Measurements from ENCODE around the gene MRPL34.

Gene MRPL34

DNA sequence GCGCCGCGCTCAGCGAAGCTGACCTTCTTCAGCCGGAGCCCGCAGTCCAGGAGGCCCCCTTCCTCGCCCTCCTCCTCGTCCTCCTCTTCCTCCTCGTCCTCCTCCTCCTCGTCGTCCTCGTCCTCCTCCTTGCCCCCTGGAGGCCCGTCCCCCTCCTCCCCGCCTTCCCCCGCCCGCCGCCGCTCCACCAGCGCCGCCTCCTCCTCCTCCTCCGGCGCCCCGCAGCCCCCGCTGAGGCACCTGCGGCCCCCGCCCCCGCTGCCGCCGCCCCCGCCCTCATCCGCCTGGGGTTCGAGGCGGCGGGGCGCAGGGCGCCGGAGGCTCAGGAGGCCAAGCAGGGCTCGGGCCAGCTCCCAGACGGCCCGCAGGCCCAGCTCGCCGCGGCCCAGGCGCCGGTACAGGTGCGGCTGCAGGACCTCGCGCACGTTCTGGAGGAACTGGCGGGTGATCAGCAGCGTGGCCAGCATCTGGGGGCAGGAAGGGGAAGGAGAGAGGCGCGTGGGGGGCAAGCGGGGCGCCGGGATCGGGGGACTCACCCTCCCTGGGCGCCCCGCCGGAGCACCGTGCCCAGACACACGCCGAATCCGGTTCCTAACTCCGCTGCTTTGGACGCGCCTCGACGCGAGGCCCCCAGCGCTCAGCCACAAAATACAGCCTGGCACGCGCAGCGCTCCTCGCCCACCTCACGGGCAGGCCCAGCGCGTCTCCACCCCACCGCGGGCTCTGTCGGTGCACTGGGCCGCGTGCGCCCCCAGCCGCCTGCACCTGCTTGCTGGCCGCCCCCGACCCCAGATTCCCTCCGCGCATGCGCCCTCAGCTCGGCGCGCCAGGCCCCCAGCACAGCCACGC lies 23.1 kb downstream of the MRPL34 start:
- no peak for DNase-seq (ENCODE audit: low read depth in 2 of 2)

DNA sequence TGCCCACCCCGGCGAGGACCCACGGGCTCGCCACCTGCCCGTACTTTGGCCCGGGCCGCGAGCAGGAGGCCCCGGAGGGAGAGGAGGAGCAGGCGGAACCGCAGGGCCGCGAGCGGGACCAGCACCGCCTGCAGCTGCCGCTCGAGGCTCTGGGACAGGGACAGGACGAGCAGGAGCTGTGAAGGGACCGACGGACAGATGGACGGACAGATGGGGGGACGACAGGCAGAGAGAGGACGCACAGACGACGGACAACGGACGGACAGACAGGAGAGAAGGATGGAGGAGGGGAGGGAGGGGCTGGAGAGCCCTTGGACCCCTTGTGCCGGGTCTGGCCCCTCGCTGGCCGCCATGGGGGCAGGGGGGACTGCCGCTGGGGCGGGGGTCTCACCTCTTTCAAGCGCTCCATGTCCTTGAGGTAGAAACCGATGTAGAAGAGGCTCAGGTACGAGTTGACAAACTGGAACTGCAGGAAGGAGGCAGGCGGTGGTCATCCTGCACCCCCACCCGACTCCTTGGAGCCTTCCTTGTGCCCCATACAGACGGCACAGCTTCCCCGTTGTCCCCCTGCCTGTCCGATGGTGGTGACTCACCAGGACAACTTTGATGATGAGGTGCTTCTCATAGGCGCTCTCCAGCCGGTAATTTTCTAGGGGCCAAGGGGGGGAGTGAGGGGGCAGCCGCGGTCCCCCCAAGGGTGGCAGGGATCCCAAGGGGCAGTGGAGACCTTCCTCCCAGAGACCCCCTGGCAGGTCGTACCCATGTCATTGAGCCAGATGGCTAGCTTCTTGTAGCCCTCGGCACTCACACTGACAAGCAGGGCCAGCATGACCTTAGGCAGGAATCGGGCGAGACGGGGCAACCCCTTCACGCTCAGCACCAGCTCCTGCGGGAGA lies 23.9 kb downstream of the MRPL34 start:
- no peak for DNase-seq (ENCODE audit: low read depth in 2 of 2)

DNA sequence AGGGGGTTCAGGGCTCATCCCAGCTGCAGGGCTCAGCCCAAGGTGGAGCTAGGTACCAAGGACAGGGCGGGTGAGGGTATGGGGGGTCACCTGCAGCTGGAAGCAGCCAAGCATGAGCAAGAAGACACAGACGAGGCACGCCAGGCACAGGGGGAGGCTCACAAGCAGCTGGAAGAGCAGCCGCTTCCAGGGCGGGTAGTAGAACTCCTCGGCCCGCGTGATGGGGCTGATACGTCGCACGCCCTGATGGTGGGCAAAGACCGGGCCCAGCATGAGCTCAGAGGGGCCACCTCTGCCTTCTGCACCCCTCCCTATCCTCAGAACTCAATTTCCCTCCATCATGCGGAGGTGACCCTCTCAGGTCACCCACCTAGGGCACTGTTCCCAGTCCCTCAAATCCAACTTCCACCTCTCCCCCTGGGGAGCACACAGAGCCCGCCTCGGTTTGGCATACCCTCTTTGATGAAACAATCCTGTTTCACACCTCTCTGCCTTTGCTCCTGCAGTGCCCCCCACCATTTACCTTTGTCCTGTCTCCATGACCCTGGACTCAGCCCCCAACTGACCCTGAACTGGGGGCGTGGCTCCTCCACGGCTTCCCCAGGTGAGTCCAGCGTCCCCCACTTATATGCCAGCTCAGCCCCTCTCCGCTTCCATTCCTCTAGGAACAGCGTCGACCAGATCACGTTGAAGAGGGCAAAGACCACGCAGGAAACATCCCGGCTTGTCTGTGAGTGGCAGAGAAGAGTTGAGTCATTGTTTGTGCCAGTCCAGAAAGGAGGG lies 24.8 kb downstream of the MRPL34 start:
- no peak for DNase-seq (ENCODE audit: low read depth in 2 of 2)

DNA sequence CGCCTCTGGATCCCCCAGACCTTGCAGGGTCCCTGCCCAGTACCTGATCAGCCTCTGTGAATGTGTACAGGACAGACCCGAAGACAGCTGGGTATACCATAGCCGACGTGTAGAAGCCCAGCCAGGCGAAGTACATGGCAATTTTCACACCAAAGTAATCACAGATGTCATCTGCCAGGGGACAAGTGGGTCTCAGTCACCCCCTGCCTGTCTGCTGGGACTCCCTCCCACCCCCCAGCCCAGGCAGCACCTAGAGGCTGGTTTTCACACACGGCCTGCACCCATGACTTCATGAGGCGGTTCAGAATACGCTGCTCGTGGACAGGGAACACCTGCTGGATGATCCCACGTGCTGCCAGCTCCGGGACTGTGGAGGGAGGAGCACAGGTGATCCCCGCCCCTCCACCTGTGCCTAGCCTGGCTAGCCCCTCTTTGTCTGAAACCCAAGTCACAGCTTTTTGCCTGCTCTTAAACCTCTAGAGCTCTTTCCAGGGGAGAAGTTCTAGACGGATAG lies 25.4 kb downstream of the MRPL34 start:
- DNase-seq (ENCODE audit: low read depth in 2 of 2) = no peak

DNA sequence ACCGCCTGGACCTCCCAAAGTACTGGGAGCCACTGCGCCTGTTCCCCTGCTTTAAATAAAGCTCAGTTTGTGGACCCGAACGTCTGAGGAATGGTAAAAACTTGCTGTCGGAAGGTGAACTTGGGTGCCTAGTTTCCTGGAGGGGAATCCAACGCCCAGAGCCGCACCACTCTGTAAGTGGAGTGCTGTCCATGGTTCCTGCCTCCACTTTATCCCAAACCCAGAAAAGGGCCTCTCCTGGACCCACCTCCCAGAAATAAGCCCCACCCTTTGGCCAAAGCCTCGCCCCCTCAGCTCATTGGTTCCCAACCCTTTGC lies 26.6 kb downstream of the MRPL34 start:
- DNase-seq (ENCODE audit: low read depth in 2 of 2) = no peak

DNA sequence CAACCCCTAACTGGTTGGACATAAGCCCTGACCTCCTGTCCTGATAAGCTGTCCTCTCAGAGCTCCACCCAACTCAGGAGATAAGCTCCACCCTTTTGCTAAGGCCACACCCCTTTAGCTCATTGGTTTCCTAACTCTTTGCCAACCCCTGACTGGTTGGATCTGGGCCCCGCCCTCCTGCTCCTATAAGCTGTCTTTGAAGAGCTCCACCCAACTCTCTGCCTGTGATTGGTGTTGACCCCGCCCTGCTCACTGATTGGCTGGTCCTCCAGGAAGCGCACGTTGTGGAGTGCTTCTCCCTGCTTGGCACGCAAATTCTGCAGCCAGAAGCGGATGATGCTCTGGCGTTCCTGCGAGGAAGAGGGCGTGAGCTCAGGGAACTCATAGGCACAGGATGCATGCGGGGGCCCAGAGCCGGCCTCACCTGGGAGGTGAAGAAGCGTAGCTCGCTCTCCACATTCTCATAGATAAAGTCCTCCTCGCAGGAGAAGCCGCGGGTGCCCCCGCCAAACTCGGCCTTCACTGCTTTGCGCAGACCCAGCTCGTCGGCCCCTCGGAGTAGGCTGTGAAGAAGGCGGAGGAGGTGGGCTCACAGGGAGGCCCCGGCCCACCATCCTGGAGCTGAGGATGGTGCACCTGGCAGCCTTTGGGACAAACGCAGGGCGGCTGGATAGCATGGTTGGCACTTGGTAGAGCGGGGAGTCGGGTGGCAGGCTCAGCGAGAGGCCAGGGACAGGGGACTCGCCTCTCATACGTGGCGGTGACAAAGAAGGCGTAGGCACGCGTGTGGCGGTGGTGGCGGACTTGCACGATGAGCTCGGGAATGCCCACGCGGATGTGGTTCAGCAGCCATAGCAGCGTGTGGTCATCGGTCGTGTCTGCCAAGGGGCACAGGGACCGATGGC lies 27.3 kb downstream of the MRPL34 start:
- no peak for DNase-seq (ENCODE audit: low read depth in 2 of 2)

DNA sequence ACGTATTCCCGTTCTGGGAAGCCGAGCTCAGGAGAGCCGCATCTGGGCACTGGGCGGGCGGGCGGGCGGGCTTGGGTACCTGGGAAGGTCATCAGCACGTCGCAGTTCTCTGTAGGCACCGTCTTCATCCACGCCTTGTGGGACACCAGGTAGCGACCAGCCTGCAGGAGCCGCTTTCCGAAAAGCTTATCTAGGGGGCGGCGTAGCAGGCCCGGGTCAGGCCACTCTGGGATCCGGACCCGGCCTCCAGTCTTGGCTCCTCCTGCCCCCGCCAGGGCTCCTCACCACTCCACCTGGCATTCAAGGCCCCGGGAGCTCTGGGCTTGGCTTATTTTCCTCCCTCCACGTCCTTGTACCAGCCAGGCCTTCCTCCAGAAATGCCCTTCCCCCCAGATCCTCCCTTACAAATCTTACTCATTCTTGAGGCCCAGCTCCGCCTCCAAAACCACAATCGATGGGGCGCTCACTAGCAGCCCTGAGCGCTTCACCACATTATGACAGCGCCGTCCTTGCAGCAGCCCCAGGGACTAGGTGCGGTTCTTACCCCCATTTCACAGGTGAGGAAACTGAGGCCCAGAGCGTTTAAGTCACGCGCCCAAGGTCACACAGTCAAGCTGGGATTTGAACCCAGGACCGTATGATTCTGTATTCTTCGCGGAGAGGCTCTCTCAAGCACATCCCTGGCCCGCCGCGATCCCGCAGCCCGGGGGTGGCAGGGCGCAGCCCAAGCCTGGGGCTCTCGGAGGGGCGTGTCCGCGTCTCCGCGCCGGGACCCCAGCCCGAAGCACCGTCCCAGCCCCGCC lies 28.1 kb downstream of the MRPL34 start:
- peak in 1 of 2 donors; percentile 48 for DNase-seq (ENCODE audit: low read depth in 2 of 2)

DNA sequence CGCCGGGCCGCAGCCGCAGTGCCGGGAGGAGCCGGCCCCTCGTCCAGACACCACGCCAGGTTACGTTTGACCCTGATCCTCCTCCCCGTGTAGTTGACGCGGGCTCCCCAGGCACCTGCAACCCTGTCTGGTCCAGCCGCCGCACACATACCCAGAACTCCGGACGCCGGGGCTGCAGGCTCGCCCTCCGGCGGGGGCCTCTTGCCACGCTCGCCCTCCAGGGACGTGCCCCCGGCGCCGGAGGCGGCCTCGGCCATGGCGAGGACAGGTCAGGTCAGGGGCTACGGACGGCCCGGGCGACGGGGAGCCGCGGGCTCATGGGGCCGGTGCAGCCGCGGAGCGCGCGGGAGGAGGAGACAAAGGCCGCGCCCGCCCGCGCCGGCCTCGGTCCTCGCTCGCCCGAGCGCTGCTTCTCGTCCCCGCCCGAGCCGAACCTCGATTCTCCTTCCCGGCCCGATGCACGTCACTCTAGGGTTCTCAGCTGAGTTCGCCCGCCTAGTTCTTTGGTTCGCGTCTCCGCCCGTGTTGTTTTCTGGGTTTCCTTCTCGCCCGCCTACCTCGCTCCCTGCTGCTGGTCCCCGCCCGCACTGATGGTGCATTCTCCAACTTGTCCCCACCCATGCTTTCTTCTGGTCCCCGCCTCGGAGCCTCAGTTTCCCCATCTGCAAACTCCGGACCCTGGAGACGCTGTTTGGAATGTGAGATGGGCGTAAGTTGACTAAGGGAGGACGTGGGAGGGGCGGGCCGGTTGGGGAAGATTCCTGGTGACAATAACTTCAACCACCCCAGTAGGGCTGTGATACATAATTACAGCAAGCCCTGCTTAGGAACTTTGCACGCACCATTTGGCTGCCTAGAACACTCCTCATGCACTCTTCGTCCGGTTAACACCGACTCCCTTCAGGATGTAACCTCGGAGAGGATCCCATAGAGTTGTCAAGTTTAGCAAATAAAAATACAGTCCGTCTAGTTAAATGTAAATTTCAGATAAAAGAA lies 29.0 kb downstream of the MRPL34 start, which contains the start of gene ANO8:
TSS of gene ANO8 (minus strand) at position 442 of the 996 bp plus-strand sequence. CDS start at position 257, 185 bp downstream.
- peak; percentile 88 to 98 for DNase-seq (ENCODE audit: low read depth in 2 of 2)

DNA sequence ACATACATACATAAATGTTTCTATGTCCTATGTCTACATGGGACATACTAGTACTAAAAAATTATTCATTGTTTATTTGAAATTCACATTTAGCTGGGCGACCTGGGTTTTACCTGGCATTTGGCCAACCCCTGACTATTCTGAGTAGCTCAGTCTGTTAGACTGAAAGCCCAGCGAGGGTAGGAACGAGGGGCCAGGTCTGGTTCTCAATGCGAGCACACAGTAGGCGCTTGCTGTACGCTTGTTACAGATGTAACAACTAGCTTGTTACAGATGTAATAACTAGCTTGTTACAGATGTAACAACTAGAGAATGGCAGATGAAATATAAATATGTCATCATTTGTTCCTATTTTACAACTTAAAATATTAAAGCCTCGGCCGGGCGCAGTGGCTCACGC lies 29.9 kb downstream of the MRPL34 start:
- DNase-seq (ENCODE audit: low read depth in 2 of 2) = no peak

DNA sequence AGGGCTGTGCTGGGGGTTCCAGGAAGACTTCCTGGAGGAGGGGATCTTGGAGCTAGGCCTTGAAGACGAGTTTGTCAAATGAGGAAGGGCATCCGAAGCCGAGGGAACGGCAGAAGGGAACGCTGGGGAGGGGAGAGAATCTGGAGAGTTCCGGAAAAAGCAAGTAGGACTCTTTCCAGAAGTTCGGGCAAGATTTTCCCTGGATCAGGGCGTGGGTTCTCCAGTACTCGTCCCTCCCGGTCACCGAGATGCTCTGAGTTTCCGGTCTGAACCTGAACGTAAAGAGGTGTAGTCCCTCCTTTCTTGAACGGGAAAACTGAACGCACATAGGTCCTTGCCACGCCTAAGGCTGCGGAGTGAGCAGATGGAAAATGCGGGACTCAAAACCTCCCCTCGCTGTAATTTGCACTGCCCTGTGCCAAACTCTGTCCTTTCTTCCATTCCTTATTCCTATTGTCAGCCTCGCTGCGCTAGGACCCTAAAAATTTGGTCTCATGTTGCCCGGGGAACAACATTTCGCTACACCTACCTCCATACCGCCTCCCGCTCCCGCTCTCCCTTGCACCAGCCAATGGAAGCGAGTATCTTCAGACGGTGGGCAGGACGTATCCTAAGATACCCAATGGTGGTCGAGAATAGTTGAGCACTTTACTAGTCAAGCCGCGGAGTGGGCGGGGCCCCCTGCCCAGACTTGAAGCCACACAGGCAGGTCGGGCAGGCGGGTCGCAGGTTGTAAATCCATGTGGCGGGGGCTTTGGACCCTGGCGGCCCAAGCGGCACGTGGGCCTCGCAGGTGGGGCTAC lies 31.4 kb downstream of the MRPL34 start, which contains the start of gene GTPBP3:
TSS of gene GTPBP3 (plus strand) at position 682 of the 803 bp plus-strand sequence. CDS start at position 741, 59 bp downstream.
- DNase-seq (ENCODE audit: low read depth in 2 of 2) = peak; percentile 88 to 91

DNA sequence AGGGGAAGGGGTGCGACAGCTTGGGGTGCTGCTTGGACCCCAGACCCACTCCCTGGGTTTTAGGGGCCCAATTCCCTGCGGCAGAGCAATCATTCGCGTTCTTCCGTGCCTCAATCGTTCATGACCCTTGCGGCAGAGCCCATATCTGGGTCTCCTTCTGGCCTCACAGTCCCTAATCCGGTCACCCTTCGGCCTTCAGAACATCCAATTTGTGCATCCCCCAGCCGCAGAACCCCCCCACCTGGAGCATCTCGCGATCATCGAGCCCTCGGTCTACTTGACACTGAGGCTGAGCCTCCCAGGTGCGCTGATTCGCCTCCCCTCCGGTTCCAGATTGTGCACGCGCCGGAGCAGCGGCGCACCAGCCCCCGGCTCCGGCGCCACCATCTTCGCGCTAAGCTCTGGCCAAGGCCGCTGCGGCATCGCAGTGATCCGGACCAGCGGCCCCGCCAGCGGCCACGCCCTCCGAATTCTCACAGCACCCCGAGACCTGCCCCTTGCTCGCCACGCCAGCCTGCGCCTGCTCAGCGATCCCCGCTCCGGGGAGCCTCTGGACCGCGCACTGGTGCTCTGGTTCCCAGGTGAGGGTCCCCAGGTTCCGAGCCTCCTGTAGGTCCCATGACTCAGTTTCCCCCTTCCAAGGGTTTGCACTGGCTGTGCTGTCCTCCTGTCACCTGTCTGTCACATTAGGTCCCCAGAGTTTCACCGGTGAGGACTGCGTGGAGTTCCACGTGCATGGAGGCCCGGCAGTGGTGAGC lies 32.2 kb downstream of the MRPL34 start:
- DNase-seq (ENCODE audit: low read depth in 2 of 2) = no peak

DNA sequence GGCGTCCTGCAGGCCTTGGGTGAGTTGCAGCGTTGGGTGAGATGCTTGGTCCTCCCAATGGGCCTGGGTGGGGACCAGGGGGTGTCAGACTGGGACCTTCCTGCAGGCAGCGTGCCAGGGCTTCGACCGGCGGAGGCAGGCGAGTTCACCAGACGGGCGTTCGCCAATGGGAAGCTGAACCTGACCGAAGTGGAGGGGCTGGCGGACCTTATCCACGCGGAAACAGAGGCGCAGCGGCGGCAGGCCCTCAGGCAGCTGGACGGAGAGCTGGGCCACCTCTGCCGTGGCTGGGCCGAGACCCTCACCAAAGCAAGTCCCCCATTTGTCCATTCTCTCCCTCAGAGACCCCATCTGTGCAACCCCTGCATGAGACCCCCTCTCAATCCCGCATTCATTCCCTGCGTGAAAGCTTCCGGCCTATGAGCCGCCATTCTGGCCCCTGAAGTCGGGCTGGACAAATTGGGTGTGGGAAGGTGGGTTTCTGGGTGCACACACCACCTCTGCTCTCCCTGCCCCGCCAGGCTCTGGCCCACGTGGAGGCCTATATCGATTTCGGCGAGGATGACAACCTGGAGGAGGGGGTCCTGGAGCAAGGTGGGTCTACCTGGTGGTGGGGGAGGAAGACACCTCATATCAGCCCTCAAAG lies 32.9 kb downstream of the MRPL34 start:
- DNase-seq (ENCODE audit: low read depth in 2 of 2) = no peak

DNA sequence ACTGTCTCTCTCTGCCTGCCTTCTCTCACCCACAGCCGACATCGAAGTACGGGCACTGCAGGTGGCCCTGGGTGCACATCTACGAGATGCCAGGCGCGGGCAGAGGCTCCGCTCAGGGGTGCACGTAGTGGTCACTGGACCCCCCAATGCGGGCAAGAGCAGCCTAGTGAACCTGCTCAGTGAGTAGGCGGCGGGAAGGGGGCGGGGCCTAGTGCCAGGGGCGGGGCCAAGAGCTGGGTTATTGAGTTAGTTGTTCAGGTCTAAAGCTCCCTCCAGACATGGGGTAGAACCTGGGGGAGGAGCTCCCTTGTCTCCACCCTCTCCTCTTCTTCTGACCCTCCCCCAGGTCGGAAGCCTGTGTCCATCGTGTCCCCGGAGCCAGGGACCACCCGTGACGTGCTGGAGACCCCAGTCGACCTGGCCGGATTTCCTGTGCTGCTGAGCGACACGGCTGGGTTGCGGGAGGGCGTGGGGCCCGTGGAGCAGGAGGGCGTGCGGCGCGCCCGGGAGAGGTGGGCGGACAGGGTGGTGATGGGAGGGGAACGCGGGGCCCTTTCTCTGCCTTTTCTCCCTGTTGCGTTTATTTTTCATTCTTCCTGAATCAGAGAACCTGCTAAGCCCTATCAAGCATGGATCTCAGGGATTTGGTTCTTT lies 33.5 kb downstream of the MRPL34 start:
- DNase-seq (ENCODE audit: low read depth in 2 of 2) = no peak

DNA sequence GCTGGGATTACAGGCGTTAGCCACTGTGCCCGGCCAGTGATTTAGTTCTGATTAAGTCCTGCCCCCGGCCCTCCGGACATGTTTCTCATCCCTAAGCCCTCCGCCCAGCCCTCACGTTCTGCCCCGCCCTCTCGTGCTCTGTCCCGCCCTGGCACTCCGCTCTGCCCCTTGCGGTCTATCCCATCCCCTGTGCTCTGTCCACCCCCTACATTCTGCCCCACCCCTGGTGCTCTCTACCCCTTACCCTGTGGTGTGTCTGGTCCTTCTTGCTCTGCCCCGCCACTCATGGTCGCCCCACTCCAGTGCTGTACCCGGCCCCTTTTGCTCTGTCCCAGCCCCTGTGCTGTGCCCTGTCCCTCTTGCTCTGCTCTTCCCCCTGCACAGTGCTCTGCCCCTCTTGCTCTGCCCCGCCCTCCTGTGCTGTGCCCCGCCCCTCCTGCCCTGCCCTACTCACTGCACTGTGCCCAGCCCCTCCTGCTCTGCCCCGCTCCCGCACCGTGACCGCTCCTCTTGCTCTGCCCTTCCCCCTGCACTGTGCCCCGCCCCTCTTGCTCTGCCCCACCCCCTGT lies 34.7 kb downstream of the MRPL34 start:
- no peak for DNase-seq (ENCODE audit: low read depth in 2 of 2)

DNA sequence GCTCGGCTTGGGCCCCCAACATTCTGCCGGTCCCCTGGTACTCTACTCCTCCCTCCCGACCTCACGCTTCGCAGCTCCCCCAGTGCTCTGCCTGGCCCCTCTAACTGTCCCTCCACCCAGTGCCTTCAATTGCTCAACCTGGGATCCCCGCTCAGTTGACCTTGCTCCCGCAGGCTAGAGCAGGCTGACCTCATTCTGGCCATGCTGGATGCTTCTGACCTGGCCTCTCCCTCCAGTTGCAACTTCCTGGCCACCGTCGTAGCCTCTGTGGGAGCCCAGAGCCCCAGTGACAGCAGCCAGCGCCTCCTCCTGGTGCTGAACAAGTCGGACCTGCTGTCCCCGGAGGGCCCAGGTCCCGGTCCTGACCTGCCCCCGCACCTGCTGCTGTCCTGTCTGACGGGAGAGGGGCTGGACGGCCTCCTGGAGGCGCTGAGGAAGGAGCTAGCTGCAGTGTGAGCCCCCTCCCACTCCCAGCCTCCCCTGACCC lies 35.2 kb downstream of the MRPL34 start:
- DNase-seq (ENCODE audit: low read depth in 2 of 2) = no peak
